Stimulated activated naive CD8-positive, alpha-beta T cell treated with anti-CD3 and anti-CD28 coated beads, Interleukin-15, Interleukin-2, amounts not matched to agents 100 U/mL and 50 U/mL, for 24 hours (primary cell): Measurements from ENCODE around the gene OSBPL1A.

Source experiments
- ATAC-seq: fragments of 150-1000 bp; cut with Tn5 transposase; one replicate; pipeline ENCODE4 v1.10.0; 2021
- DNase-seq: peaks from one replicate; pipeline ENCODE4 v3.0.0; 2021

The OSBPL1A gene

DNA sequence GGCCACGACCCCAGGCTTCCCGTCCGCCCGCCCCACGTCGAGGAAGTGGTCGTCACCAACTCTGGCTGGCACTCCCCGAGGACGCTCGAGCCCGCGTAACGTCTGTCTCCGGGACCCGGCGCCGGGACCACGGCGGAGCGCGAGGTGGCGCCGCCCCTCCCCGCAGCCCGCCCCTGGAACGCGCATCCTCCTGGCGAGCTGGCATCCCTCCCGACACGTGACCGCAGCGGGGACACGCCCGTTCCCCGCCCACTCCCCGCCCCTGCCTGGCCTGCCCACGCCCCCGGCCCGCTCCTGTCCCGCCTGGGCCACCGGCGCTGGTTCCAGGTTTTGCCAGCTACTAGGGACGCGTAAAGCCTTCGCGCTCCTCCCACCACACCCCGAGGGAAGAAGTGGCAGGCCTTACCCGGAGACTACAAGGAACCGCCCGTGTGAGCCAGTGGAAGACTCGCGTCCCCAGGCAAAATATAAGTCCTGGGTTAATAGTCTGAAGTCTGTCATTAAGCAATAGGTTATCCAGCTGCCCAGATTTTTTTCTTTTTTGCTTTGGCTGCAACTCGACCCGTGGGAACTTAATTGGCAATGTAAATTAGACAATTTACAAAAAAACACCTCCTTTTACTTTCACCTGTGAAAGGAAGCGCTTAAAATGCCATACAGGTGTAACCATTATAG is at the start of gene OSBPL1A:
TSS of gene OSBPL1A (minus strand) at position 131 of the 675 bp plus-strand sequence. CDS start 20,291 bp downstream, outside the sequence.
- peak; percentile 86 for ATAC-seq
- DNase-seq = peak; percentile 85

DNA sequence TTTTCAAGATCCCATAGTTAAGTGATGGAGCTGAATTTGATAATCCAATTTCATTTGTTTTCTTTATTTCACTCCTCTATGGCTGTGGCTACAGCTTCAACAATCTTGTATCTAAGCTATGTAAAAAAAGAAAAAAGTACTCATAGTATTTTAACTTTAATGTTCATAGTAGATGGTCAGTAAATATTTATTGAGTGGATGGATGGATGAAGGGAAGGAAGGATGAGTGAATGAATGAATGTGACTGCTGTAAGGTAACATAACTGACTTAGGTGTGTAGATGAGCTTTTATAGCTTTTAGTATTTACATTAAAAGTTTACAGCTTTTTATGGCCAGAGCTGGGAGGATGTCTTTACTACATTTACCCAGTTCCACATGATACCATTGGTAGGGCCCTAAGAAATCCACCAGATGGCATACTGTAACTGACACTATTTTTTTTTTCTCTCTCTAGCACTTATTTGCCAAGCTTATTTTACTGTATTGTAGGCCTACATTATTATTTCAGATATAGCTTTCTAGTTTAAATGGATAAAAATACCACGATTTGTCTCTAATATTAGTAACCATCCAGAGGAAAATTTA is 49.4 kb upstream of the OSBPL1A start:
- DNase-seq (no peak), ATAC-seq (no peak)

DNA sequence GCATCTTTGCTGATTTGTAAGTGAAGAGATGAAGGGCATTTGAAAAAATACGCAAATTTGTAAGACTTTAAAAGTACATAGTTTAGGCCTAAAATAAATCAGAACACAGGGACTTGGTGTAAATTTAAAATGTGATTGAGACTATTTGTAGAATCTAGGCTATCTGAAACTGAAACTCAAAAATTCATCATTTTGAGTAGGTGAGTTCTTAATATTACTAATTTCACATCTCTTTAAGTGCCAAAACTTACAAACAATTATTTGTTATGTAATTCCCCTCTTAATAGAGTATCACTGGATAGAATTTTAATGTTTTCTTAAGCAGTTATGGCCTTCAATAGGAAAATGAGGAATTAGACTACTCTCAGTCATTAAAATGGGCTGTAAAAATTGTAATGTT is 48.8 kb upstream of the OSBPL1A start:
- no peak for ATAC-seq
- no peak for DNase-seq

DNA sequence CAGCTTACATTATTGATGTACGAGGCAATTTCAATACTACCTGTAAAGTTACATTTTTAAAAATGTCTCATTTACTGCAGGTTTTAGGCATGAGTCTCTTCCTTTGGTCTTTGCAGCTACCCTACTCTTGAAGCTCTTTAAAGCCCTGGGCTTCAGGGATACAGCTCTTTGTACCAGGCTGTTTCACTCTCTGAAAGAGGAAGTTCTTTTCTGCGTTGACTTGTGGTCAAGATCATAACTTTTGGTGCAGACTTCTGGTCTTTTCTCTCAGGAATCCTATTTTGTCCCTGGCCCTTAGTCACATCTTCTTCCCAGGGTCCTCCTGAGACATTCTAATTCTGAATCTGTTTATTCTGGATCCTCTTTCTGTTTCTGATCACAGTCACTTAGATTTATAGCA is 46.2 kb upstream of the OSBPL1A start:
- ATAC-seq (no peak), DNase-seq (no peak)

DNA sequence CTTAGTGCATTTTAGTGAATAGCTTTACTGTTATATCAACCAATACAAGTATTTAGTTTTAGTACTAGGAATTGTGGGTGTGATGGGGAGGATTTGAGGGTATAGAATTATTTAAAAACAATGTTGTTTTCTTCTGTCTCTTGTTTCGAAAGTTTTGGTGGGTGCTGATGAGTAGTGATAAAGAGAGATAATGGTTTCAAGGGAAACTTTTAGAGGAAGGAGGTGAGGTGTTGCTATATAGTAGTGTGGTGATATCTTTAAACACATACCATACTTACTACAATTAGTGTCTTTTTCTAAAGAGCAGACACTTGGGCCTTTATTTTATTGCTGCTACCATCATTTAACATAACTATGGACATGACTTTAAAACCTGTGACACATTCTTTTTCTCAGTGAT is 39.3 kb upstream of the OSBPL1A start:
- DNase-seq (no peak), ATAC-seq (no peak)

DNA sequence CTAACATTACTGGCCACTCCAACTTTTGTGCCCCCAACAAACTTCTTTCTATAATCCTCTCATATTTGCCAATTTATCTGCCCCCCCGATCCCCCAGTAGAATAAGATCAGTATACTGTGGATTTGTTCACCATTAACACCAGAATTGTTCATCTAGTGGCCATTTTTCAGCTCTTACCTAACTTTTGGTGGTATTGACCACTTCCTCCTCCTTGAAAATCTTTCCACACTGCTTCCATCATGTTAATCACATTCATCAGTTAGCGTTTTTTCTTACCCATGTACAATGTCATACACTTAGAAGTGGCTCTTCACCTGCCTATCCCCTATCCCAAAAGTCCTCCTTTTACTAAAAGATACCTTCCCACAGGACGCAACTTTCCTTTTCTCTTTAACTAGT is 35.0 kb upstream of the OSBPL1A start:
- ATAC-seq (no peak), DNase-seq (no peak)

DNA sequence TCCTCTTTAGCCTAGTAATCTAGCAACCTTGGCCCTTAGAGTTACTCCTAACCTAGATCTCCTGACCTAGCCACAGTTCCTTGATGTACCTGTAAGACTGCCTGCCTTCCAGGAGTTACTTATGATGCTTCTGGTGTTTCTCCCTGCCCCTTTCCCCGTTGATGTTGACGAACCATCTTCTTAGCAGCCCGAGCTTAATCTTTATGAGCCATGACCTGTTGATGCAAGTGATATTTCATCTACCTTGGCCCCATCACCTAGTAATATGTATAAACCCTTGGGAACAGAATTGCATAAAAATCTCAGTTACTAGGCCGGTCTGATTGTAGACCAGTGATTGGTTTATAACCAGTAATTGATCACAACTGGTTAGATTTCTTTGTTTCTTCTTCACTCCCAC is 31.6 kb upstream of the OSBPL1A start:
- DNase-seq = no peak
- no peak for ATAC-seq

DNA sequence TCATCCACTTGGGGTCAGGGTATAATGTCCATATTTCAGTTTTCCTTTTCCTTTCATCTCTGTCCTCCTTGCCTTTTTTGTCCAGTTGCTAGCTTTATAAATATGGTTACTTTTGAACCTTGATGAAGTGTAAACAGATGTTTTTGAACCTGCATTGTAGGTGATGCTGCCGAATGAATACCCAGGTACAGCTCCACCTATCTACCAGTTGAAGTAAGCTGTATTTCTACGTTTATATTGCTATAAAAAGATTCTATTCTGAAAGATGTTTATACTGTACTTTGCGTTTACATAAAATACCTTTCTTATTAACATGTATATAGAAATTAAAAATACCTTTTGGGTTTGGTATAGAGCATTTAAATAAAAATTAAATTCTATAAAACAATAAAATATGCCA is 31.1 kb upstream of the OSBPL1A start:
- no peak for ATAC-seq
- no peak for DNase-seq

DNA sequence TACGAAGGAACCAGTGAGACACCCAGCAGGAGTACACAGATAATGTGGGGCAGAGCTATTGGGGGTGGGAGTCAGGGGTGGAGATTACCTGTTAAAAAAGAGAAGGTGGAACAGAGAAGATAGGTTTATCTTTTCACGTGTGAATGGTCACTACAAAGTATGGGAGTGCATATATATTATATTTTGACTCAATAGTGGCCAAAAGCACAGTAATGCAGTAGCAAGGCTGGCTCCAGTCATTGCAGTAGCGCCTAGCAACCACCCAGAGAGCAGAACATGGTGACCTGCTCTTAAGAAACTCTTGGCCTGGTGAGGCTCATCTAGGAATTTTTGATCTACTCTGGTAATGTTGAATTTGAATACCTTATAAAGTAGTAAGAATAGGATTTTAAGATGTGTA is 29.9 kb upstream of the OSBPL1A start:
- DNase-seq = no peak
- ATAC-seq = no peak

DNA sequence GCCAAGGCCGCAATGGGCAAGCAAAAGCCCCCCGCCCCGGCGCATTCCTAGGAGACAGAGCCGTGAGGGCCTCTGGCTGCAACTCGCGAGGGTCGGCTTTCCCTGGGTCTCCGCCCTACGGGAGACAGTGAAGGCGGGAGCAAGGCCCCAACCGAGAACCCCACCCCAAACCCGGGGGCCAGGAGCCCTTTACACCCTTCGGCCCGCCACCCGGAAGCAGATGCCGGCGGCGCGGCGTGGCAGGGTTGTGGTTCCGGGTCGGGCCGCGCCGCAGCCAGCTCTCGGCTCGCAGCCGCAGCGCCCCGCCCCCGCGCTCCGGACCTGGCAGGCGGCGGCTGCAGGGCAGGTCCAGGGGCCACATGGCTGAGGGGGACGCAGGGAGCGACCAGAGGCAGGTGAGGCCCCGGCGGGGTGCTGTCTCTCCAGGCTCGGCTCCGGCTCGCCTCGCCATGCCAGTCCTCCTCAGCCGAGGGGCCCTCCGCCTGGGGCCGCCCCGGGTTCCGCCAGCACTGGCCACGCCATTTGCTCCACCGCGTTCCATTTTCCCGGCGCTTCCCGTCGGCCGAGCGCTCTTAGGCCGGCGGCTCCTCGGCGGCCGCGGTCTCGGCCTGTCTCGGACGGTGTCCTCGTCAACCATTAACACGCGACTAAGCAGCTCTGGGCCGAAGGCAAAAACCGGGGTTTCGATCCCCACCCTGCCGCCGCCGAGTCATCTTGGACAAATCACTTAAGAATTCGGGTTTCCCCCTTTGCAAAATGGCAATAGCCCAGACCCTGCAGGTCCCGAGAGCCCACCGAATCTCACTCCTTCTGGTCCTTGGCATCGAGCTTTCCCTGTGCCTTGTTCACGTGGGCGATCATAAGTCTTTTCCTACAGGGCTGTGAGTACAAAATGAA is 29.0 kb upstream of the OSBPL1A start, which contains the start of gene IMPACT:
TSS of gene IMPACT (plus strand) at position 273 of the 897 bp plus-strand sequence. CDS start at position 360, 87 bp downstream.
- DNase-seq = peak; percentile 86
- ATAC-seq = peak; percentile 92

DNA sequence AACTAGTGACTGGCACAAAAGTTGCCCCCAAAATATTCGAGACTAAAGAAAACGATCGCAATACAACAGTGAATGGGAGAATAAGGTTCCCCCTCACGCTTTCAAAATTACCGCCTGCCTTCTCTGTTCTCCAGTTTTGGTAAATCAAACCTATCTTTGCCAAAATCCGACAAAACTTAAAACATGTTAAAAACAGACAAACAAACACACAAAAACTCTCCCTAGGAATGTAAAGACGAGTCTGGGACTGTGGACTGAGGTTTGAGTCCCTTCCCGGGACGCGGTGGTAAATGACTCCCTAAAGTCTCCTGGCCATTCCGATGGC is 28.4 kb upstream of the OSBPL1A start:
- ATAC-seq (no peak), DNase-seq (no peak)

DNA sequence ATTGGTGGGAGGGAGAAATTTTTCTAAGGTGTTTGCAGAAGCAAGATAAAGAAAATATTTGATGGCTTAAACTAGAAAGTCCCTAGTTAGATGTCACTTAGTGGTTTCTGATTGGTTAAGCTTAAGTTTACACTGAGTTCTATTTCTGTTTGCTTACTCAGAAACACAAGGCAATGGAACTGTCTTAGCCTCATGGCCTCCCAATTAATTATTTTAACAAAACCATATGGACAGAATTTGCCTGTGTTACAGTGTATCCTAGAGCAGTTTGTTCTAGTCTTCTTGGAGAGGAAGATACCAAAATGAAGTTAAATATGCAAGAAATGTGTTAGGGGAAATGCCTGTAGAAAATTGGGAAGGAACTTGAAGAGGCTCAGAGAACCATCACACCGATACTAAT is 24.2 kb upstream of the OSBPL1A start:
- DNase-seq = no peak
- ATAC-seq = no peak

DNA sequence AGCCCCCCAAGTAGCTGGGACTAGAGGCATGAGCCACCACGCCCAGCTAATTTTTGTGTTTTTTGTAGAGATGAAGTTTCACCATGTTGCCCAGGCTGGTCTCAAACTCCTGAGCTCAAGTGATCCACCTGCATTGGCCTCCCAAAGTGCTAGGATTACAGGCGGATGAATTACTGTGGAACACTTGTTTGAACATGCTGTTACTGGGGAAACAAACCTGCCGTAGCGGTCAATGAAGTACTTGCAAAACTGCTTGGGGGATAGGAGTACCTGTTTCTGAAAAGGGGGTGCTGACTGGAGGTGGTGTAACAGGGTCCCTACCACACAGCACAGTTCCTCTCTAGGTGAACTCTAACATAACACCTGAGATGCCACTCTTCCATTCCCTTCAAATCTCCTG is 22.9 kb upstream of the OSBPL1A start:
- no peak for ATAC-seq
- DNase-seq = no peak

DNA sequence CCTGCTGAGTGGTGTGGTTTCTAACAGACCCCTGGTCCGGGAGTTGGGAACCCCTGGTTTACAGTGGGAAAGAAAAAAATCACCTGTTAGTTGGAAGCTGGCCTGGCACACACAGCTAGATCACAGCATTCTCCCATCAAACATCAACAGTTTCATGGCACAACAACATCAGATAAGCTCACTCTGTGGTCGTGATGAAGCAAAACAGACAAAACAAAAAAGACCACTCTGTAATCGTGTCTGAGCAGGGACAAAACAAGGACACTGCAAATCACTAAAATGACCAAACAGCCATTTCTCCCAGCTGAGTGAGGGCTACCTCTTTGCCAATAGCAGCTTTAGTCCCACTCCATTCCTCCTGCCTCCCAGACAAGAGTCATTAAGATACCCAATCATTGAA is 19.9 kb upstream of the OSBPL1A start:
- DNase-seq = no peak
- no peak for ATAC-seq

DNA sequence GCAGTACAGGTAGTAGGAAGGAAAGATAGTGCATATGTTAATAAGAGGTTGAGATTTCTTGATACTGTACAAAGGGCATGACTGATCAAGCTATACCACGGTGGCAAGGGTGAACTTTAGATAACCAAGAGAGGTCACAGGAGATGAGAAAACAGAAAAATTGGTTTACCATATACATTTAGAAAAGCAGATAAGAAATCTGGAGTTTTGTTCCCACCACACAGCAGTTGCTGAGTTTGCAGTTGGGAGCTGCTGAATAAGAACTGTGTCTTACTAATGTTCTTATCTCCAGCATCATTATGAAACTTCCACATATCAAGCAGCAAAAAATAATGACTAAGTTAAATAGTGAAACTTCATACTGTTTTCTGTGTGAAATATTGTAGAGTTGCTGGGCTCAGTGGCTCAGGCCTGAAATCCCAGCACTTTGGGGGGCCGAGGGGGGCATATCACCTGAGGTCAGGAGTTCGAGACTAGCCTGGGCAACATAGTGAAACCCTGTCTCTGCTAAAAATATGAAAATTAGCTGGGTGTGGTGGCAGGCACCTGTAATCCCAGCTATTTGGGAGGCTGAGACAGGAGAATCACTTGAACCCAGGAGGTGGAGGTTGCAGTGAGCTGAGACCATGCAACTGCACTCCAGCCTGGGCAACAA is 16.9 kb upstream of the OSBPL1A start:
- ATAC-seq (peak; percentile 82), DNase-seq (peak; percentile 16)

DNA sequence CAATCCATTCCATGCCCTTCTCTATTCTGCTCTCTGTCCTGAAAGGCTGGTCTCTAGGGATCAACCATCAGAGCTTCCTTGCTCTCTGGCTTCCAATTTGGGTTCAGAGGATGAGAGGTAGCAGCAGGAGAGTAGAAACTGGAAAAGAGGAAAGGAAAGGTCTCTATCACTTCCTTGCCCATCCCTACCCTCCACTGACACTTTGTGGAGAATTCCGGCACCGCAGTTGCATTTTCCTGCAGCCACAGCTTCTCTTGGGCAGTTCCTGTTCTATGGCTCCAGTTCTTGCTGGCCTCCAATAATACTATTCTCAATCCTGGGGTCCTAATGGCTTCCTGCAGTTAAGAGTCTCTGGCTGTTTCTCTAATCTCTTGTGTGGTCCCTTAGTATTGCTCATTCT is 15.5 kb upstream of the OSBPL1A start:
- ATAC-seq (no peak), DNase-seq (no peak)

DNA sequence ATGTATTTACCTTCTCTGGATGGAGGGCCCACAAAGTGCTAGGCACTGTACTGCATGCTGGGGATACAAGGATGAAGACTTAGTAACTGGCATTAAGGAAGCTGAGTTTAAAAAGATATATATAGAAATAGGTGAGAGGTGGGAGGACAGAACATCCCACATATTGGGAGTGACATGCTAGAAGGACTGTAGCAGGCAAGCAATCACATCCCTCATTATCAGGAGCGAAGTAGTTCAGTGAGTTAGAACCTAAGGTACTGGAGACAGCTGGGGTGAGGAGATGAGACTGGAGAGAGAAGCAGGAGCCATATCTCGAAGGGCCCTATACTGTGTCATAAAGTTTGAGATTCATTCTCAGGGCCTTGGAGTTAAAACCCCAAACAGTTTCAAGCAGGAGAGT is 10.9 kb upstream of the OSBPL1A start:
- DNase-seq = no peak
- ATAC-seq = no peak

DNA sequence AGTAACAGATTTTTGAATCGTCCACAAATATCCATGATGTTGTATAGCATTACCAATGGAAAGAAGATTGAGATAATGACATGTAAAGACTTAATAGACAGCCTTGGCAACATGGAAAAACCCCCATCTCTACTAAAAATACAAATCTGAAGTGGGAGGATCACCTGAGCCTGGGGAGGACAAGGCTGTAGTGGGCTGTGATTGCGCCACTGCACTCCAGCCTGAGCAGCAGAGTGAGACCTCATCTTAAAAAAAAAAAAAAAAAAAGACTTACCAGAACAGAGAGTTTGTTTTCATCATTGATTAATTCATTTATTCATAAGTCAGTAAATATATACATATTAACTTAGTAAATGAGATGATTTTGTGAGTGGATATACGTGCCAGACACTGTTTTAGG is 7.0 kb upstream of the OSBPL1A start:
- ATAC-seq (no peak), DNase-seq (no peak)

DNA sequence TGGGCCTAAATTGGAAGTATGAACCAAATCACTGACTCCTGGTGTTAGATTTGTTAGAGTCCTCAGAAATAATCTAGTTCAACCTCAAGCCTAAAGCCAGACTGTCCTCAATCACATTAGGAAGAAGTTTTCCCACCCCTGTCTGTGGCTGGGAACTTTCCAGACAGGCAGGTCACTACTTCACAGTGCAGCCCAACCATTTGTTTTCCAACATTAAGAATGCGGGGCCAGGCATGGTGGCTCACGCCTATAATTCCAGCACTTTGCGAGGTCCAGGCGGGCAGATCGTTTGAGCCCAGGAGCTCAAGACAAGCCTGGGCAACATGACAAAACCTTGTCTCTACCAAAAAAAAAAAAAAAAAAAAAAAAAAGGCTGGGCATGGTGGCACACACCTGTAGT is 5.5 kb upstream of the OSBPL1A start:
- no peak for ATAC-seq

DNA sequence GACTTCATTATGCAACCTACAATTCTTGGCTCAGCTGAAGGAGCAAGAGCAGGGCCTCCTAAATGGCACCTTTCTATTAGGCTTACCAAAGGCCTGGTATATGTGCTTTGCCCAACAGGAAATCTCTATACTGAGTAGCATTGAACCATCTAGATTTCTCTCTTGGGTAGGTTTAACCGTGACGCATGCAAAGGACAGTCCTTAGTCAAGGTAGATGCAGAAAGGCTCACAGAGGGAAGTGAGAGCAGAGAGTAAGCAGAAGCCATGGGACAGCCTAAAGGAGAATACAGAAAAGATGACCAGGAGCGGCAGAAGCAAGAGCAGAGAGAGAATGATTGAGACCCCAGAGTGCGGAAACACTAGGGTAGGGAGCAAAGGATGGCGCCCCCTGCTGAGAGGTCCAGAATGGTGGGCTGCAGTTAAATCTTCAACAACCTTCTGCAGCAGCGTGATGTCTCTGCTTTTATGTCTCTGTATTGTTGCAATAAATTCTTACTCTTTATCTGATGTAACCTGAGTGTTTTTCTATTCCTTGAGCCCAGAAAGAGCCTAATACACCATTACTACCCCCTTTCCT is 4.7 kb upstream of the OSBPL1A start:
- ATAC-seq = no peak
- peak; percentile 33 for DNase-seq

More for the DNA sequence above, 5.5 kb upstream of the OSBPL1A start:
- DNase-seq = no peak

DNA sequence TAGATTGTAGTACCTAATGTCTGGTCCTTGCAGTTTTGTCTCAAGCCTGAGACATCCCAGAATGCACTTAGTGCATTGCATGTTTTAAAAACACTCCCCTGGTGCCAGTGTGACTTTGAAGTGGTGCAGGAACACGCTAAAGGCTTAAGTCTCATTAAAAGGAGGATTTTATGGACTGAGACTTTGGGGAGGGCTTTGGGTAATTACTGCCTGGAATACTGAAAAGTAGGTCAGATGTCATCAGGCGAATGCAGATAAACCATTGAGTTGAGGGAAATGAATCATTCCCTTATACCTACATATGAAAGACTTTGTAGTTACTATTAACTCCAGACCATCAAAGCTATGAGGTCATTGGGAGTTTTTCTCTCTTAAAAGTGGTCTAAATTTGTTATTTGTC is 3.0 kb upstream of the OSBPL1A start:
- no peak for ATAC-seq
- no peak for DNase-seq

DNA sequence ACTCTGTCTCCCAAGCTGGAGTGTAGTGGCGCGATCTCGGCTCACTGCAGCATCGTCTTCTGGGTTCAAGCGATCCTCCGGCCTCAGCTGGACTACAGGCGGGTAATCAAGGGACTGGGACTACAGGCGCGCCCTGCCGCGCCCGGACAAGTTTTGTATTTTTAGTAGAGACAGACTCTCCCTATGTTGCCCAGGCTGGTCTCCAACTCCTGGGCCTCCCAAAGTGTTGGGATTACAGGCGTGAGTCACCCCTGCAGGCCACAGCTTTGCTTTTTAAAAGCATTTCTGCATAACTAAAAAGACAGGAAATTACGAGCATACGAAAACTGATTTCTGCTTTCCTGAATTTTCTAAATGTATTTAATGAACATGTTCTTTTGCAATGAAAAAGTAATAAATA is 916 bp upstream of the OSBPL1A start:
- no peak for DNase-seq
- ATAC-seq = no peak
